ENCODE measurements around the gene ASIC2.

Gene ASIC2

GRCh38 chr17:33214996-33215395, 78.1 kb downstream of the ASIC2 start (continued):
- no peak for TF ChIP-seq ZNF830 (tag by site-specific recombination; IDR thresholded peaks at IDR 0.05; ENCODE audit: low read depth)
- TF ChIP-seq ZNF610 (tag by site-specific recombination; IDR thresholded peaks at IDR 0.05; ENCODE audit: borderline replicate concordance) = no peak

- Histone ChIP-seq H3K4me3 (ENCODE audit: low read depth, low read length) (no peak overlapping the region), H3K27ac (ENCODE audit: extremely low read depth, low read depth, low read length) (no peak overlapping the region), H3K9me3 (ENCODE audit: control insufficient read depth, insufficient read depth, low read depth, low read length) (no peaks in the 10 kb centered on the region), H3K4me1 (ENCODE audit: control insufficient read depth, insufficient read depth, low read length) (no peaks in the 10 kb centered on the region), H3K36me3 (ENCODE audit: control insufficient read depth in 2 of 2, insufficient read depth in 1 of 2, low read length in 2 of 2) (no peaks in the 10 kb centered on the region)
- ChIA-PET CTCF (interaction anchor here (1.2 to 1.5 kb wide), 2 partner anchors 10 to 161 kb away, joined by 3 read pairs; no protein-coding TSS in a partner anchor), POLR2A (no interaction called here)
- TF ChIP-seq YY2 (tag by site-specific recombination; IDR thresholded peaks at IDR 0.05) (no peak), TSHZ1 (tag by site-specific recombination; IDR thresholded peaks at IDR 0.05; ENCODE audit: borderline replicate concordance) (no peak), ZNF660 (tag by site-specific recombination; IDR thresholded peaks at IDR 0.05) (no peak), KLF16 (tag by site-specific recombination; IDR thresholded peaks at IDR 0.05) (no peak), ZNF555 (tag by site-specific recombination; conservative IDR thresholded peaks at IDR 0.05) (no peak), ZNF391 (tag by site-specific recombination; IDR thresholded peaks at IDR 0.05; ENCODE audit: borderline replicate concordance, low read depth) (no peak), MZF1 (tag by site-specific recombination; IDR thresholded peaks at IDR 0.05; ENCODE audit: borderline replicate concordance) (no peak), ZSCAN18 (tag by site-specific recombination; IDR thresholded peaks at IDR 0.05) (no peak), ZNF148 (tag by site-specific recombination; IDR thresholded peaks at IDR 0.05; ENCODE audit: borderline replicate concordance) (no peak), ZNF266 (tag by site-specific recombination; IDR thresholded peaks at IDR 0.05; ENCODE audit: low read depth) (no peak), ZNF133 (tag by site-specific recombination; IDR thresholded peaks at IDR 0.05) (no peak), ZNF114 (tag by site-specific recombination; IDR thresholded peaks at IDR 0.05) (no peak), ZNF600 (tag by site-specific recombination; IDR thresholded peaks at IDR 0.05) (no peak)
Observed at GRCh38 chr17:33210285-33210684, 82.8 kb downstream of the ASIC2 start.

- ChIA-PET POLR2A (no interaction called here), CTCF (interaction anchor here (0.6 to 1.7 kb wide), 2 partner anchors 9 to 534 kb away, joined by 3 to 6 read pairs; no protein-coding TSS in a partner anchor)
- Histone ChIP-seq H3K36me3 (ENCODE audit: control insufficient read depth in 2 of 2, insufficient read depth in 1 of 2, low read length in 2 of 2) (no peaks in the 10 kb centered on the region), H3K4me1 (ENCODE audit: control insufficient read depth, insufficient read depth, low read length) (no peaks in the 10 kb centered on the region), H3K4me3 (ENCODE audit: low read depth, low read length) (no peak overlapping the region), H3K9me3 (ENCODE audit: control insufficient read depth, insufficient read depth, low read depth, low read length) (no peaks in the 10 kb centered on the region), H3K27ac (ENCODE audit: extremely low read depth, low read depth, low read length) (no peak overlapping the region)
- TF ChIP-seq ZNF2 (tag by site-specific recombination; IDR thresholded peaks at IDR 0.05) (no peak), ZBTB49 (tag by site-specific recombination; IDR thresholded peaks at IDR 0.05; ENCODE audit: low read depth) (no peak), HOXC10 (CRISPR knock-in tag; IDR thresholded peaks at IDR 0.05) (no peak), ATF2 (tag by site-specific recombination; IDR thresholded peaks at IDR 0.05; ENCODE audit: low read depth) (0 out of 2 replicates have a peak, but pooled peaks have one; percentile 20), ZNF610 (tag by site-specific recombination; IDR thresholded peaks at IDR 0.05; ENCODE audit: borderline replicate concordance) (no peak), ZNF664 (tag by site-specific recombination; IDR thresholded peaks at IDR 0.05) (no peak), ZXDB (tag by site-specific recombination; IDR thresholded peaks at IDR 0.05) (no peak)
Observed at GRCh38 chr17:33209671-33210070, 83.4 kb downstream of the ASIC2 start.
